GM12878 (cell line): ENCODE data around the gene ETDC.

Experiments
- CTCF ChIP-seq, 3 experiments: IDR thresholded peaks in 2 of 3; conservative IDR thresholded peaks in 1 of 3; 2 replicates each; pipeline ENCODE4 v1.5.1; 2011; ENCODE audit warnings: low read depth in 3 of 3, low read length in 3 of 3, mild to moderate bottlenecking in 3 of 3, control low read depth in 2 of 3, moderate library complexity in 2 of 3, inconsistent platforms in 1 of 3, mixed read lengths in 1 of 3; ENCODE audit not compliant: control insufficient read depth in 2 of 3, insufficient read depth in 1 of 3; ENCODE audit errors: extremely low read depth in 1 of 3
- POU2F2 ChIP-seq: IDR thresholded peaks from 3 replicates; pipeline ENCODE4 v1.6.1; 2011; ENCODE audit warnings: low read depth, mild to moderate bottlenecking, low read length, borderline replicate concordance
- TAF1 ChIP-seq: IDR thresholded peaks from 2 replicates; pipeline ENCODE4 v1.6.1; 2011; ENCODE audit warnings: mild to moderate bottlenecking, low read depth, low read length, borderline replicate concordance
- TF ChIP-seq, protein P1 (sequence below): IDR thresholded peaks from 2 replicates; pipeline ENCODE4 v1.6.1; 2011; ENCODE audit warnings: low read depth, low read length, improper control_type of control experiment, borderline replicate concordance

DNA sequence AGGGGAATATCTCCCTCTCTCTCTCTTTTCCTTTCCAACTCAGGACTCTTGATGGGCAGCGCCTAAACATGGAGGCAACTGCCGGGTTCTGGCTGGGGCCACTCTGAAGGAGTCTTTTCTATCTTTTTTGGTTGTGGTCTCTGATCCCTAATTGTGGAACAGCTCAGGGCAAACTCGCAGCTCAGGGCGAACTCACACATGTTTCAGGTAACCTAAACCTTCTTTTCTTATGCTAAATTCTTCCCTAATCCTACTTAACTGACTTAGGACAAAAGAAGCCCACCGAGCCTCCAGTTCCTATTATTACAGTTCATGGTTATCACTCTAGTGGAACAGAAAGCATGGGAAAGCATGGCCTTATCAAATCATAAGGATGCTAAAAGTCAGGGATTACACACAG, 36.1 kb upstream of the ETDC start:
- TF ChIP-seq POU2F2, result no peak
- TF ChIP-seq CTCF (IDR thresholded peaks at IDR 0.05 in 2 of 3, conservative IDR thresholded peaks at IDR 0.05 in 1 of 3; ENCODE audit: control insufficient read depth in 2 of 3, extremely low read depth in 1 of 3, insufficient read depth in 1 of 3, low read depth in 3 of 3, low read length in 3 of 3), result no peak
- TF ChIP-seq TAF1, result no peak
- TF ChIP-seq, protein P1, sequence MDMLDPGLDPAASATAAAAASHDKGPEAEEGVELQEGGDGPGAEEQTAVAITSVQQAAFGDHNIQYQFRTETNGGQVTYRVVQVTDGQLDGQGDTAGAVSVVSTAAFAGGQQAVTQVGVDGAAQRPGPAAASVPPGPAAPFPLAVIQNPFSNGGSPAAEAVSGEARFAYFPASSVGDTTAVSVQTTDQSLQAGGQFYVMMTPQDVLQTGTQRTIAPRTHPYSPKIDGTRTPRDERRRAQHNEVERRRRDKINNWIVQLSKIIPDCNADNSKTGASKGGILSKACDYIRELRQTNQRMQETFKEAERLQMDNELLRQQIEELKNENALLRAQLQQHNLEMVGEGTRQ, result no peak
